GM19395 (cell line): ENCODE measurements around the gene TEAD1.

Experiments
- ATAC-seq: cut with Tn5 transposase; IDR thresholded peaks from one replicate; pipeline ENCODE4 v1.9.1; 2021; ENCODE audit warnings: mild to moderate bottlenecking, moderate library complexity; ENCODE audit not compliant: unreplicated experiment

TEAD1 gene

DNA sequence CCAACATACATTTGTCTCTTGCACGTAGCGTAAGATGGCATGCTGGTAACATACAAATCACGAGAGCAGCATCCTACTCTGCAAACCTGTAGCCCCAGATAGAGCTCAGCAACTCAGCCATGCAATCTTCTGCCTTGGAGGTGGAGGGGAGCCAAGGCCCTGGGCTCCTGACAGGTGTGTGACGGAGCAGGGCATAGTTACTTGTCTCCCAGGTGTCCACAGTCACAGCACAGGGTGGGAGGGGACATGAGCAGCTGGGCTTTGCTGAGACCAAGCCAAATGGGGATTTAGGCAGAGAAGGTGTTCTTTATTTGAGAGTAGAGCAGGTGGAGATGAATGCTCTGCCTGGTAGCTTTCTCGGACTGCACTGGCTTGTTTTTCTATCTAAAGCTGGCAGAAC lies 111.7 kb downstream of the TEAD1 start:
- no peak for ATAC-seq

- ATAC-seq, result no peak
Measured at GRCh38 chr11:12786450-12786849, 112.2 kb downstream of the TEAD1 start.

DNA sequence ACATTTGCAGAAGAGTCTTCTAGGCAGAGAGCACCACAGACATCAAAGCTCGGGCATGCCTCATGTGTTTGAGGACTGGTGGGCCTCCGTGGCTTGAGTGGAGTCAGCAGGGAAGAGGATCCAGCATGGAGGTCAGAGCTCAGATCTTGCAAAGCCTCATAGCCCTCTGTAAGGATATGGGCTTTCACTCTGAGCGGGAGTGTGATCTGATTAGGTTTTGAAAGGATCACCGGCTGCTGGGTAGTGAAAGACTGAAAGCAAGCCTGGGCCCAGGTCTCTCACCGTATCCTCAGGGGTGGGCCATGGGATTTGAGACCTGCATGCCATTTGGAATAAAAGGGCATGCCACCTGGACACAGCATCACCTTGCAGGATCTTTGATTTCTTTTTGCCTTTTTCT lies 112.7 kb downstream of the TEAD1 start:
- no peak for ATAC-seq

GRCh38 chr11:12787847-12788246 lies 113.6 kb downstream of the TEAD1 start:
- no peak for ATAC-seq

GRCh38 chr11:12789054-12789453 lies 114.8 kb downstream of the TEAD1 start:
- ATAC-seq, result no peak

- no peak for ATAC-seq
Measured at GRCh38 chr11:12789596-12790215, 115.5 kb downstream of the TEAD1 start.

GRCh38 chr11:12790861-12791616 lies 116.8 kb downstream of the TEAD1 start:
- no peak for ATAC-seq

DNA sequence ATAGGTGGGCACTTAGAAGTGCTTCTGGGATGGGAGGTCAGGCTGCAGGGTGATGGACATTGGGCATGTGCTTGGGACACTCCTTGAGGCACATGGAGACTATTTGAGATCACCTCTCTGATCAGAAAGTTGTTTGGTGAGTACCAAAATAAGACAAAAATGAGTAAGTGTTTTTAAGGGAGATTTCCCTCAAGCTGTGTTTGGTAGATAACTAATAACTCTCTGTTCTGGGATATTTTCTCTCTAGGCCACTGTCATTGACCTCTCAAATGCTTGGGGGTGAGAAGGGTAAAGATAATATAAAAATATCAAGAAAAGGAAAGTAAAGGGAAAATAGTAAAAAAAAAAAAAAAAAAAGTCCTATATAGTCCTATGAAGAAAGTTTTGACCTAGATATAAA lies 117.8 kb downstream of the TEAD1 start:
- no peak for ATAC-seq

DNA sequence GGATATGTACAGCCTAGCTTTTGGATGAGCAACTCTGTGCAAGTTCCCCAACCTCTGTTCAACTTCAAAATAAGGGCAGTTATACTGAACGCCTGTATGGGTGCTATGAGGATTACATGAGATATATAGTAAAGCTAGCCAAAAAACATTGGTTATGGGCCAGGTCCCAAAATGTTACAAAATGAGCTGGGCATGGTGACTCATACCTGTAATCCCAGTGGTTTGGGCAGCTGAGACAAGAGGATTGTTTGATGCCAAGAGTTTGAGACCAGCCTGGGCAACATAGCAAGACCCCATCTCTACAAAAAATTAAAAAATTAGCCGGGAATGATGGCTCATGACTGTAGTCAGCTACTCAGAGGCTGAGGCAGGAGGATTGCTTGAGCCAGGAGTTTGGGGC lies 118.4 kb downstream of the TEAD1 start:
- no peak for ATAC-seq

- ATAC-seq, result no peak
Measured at GRCh38 chr11:12793065-12793464, 118.8 kb downstream of the TEAD1 start.

GRCh38 chr11:12793506-12793905 lies 119.3 kb downstream of the TEAD1 start:
- no peak for ATAC-seq

GRCh38 chr11:12794576-12795230 lies 120.5 kb downstream of the TEAD1 start:
- no peak for ATAC-seq

- ATAC-seq, result no peak
Measured at GRCh38 chr11:12797996-12798395, 123.8 kb downstream of the TEAD1 start.

DNA sequence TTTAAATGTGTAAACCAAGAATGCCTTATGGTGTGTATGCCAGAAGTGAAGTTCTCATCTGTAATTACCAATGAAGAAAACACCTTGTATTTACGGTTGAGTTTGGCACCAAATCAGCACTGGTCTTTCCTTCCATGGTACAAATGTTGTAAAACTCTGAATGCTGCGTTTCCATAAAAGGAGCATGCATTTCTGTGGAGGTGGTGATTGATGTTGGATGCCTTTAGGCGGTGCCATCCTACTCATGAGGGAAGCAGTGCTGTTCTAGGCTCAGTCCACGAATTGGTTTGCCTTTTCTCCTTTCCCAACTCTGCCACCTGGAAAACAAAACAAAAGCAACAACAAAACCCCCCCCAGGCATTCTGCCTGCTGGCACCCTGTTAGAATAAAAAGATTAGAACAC lies 124.4 kb downstream of the TEAD1 start:
- no peak for ATAC-seq

DNA sequence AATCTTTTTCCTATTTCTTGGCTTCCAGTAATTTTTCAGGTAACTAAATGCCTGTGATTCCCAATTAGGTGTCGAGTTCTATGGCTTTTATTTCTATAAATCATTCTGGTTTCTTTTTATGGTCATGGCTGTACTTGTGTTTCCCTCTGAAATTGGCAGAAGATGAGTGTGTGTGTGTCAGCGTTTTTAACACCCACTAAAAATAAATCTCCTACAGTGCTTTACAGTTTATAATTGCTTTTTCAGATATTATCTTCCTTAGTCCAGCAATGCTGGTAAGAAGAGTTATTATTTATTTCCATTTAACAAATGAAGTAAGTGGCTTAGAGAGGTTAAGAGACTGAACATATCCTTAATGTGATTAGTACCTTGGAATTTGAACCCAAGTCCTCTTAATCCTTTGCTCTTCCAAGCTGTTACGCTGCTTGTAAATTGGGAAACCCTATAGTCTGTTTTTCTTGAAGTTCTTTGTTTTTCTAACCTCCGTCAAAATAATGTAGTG lies 125.2 kb downstream of the TEAD1 start:
- no peak for ATAC-seq

GRCh38 chr11:12800032-12800671 lies 125.9 kb downstream of the TEAD1 start:
- no peak for ATAC-seq

DNA sequence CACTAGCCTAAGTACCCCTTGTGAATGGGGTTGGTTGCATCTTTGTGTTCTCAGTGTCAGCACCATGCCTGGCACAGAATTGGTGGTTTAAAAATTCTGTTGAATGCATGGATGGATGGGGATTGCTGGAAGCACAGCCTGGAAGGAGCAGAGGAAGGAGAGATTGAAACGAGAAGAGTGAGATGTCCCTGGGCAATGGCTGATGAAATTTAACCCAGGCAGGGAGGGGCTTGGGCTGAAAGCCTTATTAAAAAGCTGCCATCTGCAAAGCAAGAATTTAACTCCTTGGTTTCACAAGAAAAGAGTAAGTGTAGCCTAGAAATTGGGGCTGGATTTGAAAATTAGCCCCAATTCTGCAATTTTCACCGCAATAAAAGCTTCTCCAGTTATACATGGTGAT lies 126.7 kb downstream of the TEAD1 start:
- ATAC-seq, result no peak

- no peak for ATAC-seq
Measured at GRCh38 chr11:12801976-12802375, 127.8 kb downstream of the TEAD1 start.

DNA sequence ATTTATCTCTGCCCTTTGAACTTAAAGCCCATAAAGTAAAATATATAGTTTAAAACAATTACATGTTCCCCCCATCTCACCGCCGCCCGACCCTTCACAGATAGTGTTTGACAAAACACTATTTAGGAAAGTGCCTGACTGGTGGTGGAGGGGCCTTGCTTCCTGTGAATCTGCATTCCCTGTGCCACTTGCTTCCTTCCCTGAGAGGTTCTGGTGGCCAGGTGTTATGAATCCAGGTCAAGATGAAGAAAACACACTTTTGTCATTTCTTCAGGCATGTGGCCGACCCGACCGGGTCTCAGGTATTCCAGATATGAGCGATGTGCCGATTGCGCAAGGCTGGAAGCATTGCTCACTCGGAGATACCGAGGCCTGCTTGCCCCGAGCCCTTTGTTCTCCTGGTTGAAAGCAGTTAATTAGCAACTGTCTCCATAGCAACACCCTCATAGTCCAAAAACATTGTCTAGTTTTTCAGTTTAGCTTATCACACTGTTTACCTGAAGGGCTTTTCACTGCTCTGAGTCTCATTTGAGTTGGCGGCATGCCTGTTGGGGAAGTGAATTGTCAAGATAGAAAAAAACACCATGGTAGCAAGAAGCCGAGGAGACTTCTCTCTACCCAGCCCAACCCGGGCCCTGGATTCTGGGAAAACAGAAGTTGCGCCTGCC lies 128.3 kb downstream of the TEAD1 start:
- no peak for ATAC-seq

DNA sequence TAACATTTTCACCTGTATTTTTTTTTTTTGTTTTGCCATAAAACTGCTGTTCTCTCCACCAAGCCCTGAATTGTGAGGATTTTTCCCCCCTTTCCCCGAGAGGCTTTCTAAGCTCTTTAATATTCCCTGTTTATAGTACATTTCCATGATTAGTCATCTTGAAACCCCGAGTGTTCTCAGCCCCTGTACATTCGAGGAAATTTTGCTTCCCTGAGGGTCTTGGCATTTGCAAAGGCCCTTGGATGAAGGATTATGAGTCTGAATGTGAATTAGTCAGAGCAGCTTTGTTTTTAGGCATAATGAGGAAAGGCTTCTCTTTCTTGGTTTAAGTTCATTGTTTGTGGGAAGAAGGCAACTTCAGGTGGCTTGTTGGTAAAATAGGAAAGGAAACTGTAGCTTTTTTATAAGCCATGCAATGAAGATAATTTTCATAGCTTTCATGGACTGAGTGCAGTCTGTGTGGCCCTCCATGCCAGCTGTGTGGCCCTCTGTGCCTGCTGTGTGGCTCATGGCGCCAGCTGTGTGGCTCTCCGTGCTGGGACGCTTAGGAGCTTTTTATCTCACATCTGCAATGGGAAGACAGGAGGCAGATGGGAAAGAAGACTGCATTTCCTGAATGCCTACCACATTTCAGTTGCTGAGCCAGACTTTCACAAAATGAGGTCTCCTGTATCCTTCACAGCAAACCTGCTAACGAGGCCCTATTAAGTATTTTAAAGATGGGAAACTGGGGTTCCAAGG lies 129.0 kb downstream of the TEAD1 start:
- no peak for ATAC-seq
